Dermis blood vessel endothelial cell (primary cell): ENCODE measurements around the gene BNIP5. TPM values are rescaled to one million over a fixed set of nuclear protein-coding genes. Genes with fewer than 3 reads are reported as not detected.

Experiments
- DNase-seq: peaks from one replicate; pipeline ENCODE4 v3.0.0; 2010
- total RNA-seq: library from RNA; depleted of rRNA; stranded (reverse); fragments of >200 nt; gene quantifications from 2 replicates; pipeline ENCODE4 v1.2.3, GENCODE V29; 2014

Gene BNIP5, protein sequence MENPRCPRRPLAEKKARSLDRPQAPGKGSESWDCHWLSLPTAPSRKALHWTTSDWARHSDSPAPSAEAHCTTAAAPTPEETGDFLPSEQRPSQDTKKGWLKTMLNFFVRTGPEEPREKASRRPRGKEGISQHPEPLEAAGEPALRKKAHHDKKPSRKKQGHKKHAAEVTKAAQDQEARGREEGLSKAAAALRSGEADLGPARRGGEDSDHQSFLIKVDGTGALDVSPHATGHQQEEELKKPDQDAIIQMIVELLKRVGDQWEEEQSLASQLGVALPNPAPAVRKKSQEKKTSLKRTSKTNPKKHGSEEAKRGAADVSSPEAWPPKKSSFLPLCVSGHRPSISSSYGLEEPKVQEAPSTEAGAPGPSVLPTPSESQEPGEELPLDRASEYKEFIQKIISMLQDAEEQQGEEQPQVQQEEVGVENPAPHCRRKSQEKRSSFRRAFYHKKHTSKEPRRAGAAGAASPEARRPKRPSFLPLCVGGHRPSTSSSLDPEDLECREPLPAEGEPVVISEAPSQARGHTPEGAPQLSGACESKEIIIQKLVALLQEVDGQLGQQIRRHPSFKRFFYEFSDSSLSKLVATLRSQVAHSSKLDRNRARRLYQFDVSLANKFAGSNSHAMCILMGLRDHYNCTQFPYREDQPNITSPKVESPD
- not detected in 2 replicates for total RNA-seq

DNA sequence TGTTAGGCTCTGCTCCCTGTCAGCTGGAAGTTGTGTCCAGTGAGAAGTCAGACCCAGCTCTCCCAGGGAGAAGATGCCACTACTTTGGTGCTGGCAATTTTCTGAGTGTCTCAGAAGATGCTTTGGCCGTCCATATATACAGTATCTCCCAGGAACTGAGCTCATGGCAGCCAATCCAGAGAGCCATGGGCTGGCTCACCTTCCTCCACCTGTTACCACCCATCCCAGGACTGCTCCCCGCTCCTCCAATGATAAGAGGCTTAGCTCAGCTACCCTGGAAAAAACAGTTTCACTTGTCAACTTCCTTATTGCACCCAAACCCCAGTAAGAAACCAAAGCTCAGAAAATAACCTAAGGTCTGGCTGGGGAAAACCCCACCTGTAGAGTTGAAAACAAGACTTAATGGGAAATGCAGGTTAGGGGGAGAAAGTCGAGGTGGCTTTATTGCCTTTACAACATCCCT lies at the start of gene BNIP5:
Gene BNIP5, minus strand, starts transcription at position 110 of the 463 bp plus-strand sequence. CDS start 6,198 bp downstream, outside the sequence.
- no peak for DNase-seq

DNA sequence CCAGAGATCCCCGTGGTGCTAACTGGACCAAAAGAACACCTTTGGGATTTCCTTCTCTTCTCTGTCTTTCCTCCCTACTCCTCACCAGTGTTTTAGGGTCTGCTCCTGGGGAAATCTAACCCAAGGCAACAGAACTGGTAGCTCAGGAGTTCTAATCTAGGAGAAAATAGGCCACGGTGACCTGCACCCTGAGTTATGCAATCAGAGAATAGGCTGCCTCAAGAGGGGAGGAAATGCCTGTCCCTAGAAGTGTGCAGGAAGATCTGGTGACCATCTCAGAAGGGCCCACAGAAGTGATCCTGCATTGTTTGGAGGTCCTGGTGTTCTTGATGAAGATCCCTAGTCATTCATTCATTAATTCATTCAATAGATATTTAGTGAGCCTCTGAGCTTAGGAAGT lies 47.4 kb upstream of the BNIP5 start:
- DNase-seq, result no peak

GRCh38 chr6:36383606-36384005 lies 46.9 kb upstream of the BNIP5 start:
- DNase-seq, result no peak

- no peak for DNase-seq
These were observed 46.3 kb upstream of the BNIP5 start for GRCh38 chr6:36382976-36383375.

- DNase-seq, result no peak
These were observed 45.1 kb upstream of the BNIP5 start for GRCh38 chr6:36381502-36382389.

GRCh38 chr6:36380166-36380565 lies 43.5 kb upstream of the BNIP5 start:
- DNase-seq, result no peak

GRCh38 chr6:36378936-36379335 lies 42.2 kb upstream of the BNIP5 start:
- DNase-seq, result no peak

DNA sequence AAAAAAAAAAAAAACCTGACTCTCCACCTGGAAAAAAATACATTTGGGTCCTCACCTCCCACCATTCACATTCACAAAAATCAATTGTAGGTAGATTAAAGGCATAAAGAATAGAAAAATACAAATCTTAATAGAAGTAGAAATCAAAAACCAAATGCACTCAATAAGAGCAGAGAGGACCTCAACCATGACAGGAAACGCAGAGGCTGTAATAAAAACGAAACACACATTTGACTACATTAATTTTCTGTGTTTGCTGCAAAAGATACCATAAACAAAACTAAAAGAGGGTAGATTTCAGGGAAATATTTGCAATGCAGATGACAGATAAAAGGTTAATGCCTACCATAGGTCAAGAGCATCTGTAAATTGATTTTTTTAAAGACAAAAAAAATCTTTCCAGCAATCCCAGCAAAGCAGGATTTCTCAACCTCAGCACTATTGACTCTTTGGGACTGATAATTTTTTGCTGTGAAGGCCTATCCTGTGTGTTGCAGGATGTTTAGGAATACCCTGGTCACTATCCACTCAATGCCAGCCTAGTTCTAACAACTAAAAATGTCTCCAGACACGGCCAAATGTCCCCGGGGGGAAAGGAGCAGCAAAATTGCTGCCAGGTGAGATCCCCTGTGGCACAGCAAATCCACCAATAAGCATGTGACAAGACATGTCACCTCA lies 41.7 kb upstream of the BNIP5 start:
- DNase-seq, result no peak

DNA sequence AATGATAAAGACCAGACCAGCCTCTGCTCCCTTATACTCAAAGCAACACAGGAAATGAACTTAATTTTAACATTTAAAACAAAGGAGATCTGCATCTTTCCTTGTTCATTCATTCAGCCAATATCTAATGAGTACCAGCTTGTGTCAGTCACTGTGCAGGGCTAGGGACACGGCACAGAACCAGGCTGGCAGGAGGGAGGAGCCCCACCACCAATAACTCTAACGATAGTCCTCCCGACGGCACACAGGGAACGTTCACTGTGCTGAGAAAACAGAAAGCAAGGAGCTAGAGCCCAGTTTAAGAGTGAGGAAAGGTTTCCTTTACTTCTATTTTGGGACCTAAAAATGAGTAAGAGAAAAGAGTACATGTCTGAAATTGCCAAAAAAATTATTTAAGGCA lies 40.9 kb upstream of the BNIP5 start:
- DNase-seq, result no peak

DNA sequence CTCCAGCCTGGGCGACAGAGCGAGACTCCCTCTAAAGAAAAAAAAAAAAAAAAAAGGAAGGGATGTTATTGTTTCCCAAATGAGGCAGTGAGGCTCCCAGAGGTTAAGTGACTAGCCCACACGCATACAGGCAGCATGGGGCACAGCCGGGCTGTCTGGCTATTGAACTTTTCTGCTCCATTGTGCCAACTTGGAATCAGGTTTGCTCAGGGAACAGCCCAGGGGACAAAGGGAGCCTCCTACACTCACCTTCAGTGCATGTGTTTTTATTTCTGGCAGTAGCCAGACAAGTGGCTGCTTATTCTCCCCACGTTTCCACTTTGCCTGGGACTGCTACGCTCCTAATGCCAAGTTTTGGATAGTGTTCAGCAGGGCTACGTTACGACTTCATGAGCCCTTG lies 40.1 kb upstream of the BNIP5 start:
- no peak for DNase-seq

DNA sequence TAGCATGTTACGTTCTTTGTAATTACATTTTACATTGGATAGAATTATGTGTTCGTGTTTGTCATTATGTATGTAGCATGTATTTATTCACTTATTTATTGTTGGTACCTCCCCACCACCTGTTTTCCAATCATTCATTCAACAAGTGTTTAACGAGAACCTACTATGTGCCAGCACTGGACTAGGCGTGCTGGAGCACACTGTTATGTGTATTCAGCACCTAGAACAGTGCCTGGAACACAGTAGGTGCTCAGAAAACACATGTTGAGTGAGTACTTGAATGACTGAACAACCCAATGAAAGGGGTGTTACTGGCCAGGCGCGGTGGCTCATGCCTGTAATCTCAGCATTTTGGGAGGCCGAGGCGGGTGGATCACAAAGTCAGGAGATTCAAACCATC lies 39.5 kb upstream of the BNIP5 start:
- DNase-seq, result no peak

GRCh38 chr6:36375644-36376155 lies 39.0 kb upstream of the BNIP5 start:
- DNase-seq, result no peak

DNA sequence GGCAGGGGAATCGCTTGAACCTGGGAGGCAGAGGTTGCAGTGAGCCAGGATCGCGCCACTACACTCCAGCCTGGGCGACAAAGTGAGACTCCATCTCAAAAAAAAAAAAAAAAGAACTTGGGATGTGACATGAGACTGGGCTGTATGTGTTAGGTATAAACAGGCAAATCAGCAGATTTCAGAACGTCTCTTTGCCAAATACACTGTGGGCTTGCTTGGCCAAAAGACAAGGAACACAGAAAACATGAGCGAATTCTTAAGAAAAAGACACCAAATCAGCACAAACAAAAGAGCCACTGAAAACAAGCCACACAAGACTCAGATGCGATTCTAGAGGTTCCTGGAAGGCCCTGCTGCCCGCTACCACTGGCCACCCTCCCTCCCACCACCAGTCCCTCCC lies 38.3 kb upstream of the BNIP5 start:
- no peak for DNase-seq

- no peak for DNase-seq
These were observed 37.5 kb upstream of the BNIP5 start for GRCh38 chr6:36374194-36374593.

GRCh38 chr6:36373368-36374019 lies 36.8 kb upstream of the BNIP5 start:
- no peak for DNase-seq

DNA sequence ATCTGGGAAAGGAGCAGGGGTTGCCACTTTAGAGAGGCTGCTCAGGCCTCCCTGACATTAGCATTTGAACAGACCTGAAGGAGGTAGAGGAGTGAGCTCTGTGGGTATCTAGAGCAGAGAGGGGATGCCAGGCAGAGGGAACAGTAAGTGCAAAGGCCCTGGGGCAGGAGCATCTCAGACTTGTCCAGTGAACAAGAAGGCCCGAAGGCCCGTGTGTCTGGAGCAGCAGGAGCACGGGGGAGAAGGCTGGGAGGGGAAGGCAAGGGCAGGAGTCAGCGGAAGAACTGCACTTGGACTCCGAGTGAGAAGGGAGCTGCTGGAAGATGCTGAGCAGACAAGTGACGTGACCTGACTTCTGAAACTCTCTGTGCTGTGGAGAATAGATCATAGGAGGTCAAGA lies 35.4 kb upstream of the BNIP5 start:
- DNase-seq, result no peak

DNA sequence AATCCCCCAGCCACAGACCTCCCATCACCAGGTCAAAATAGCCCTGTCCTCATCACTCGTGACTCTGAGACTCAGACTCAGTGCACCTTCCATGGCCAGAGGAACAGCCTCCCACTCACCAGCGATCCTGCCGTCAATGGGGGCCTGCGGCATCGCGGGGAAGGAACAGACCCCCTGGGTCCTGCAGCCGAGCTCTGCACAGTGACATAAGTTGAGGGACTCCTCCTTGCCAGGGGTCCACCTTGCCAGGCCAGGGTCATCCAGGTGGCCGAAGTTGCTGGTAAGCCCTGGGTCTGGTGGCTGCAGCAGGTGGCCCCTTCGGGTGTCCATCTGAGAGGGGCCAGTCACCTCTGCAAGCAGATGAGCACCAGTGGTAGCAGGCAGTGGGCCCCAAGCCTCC lies 34.5 kb upstream of the BNIP5 start:
- DNase-seq, result no peak

DNA sequence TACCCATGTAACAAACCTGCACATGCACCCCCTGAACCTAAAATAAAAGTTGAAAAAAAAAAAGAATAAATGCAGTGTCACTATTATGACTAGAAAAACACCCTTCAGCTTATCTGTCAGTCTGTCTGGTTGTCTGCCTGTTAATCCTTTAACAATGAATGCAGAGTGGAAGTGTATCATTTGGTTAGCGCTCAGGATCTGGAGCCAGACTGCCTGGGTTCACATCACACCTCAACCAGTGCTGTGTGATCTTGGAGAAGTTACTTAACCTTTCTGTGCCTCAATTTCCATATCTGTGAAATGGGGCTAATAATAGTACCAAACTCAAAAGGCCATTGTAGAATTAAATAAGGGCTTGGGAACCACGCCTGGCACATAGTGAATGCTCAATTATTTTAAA lies 34.0 kb upstream of the BNIP5 start:
- DNase-seq, result no peak

- no peak for DNase-seq
These were observed 32.5 kb upstream of the BNIP5 start for GRCh38 chr6:36368921-36369865.

DNA sequence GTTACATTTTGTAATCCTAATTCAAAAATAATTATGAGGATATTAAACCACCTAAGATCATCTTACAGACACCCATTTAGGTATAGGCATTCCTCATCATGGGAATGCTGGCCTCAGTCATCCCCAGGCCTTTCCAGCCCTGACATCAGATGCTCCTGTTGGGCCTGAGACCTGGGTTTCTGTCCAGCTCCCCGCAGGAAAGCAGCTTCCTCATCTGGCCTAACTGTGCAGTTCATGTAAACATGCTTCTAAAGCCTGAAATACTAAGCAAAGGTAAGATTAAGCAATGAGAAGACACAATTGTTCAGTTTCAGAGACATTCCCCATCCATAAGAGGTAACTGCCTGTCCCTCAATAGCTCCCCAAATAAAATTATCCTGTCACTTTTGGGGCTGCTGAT lies 31.7 kb upstream of the BNIP5 start:
- DNase-seq, result no peak

DNA sequence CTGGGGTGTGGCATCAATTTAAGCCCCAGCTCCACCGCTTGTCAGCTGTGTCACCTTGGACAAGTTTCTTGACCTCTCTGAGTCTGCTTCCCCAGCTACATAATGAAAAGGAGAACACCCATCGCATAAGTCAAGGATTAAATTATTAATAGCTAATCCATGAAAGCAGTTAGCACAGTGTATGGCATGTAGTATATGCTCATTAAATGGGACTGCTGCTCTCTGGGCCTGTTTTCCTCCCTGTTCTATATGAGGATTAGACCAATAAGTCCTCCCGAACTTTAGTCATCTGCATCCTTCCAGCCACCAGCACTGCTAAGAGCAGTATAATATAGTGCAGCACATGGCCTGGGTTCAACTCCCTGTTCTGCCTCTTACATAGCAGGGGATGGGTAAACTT lies 31.1 kb upstream of the BNIP5 start:
- DNase-seq, result no peak
